GM12801 (cell line): ENCODE results near the gene ACOX2.

ENCODE experiments used
- TF ChIP-seq, protein P1 (sequence below): IDR thresholded peaks from one replicate; pipeline ENCODE4 v1.5.1; 2011; ENCODE audit warnings: control low read depth; ENCODE audit not compliant: insufficient read length; ENCODE audit errors: extremely low read depth

Gene ACOX2

GRCh38 chr3:58557491-58557890 is 20.5 kb upstream of the ACOX2 start:
- TF ChIP-seq, protein P1, sequence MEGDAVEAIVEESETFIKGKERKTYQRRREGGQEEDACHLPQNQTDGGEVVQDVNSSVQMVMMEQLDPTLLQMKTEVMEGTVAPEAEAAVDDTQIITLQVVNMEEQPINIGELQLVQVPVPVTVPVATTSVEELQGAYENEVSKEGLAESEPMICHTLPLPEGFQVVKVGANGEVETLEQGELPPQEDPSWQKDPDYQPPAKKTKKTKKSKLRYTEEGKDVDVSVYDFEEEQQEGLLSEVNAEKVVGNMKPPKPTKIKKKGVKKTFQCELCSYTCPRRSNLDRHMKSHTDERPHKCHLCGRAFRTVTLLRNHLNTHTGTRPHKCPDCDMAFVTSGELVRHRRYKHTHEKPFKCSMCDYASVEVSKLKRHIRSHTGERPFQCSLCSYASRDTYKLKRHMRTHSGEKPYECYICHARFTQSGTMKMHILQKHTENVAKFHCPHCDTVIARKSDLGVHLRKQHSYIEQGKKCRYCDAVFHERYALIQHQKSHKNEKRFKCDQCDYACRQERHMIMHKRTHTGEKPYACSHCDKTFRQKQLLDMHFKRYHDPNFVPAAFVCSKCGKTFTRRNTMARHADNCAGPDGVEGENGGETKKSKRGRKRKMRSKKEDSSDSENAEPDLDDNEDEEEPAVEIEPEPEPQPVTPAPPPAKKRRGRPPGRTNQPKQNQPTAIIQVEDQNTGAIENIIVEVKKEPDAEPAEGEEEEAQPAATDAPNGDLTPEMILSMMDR: no peak

DNA sequence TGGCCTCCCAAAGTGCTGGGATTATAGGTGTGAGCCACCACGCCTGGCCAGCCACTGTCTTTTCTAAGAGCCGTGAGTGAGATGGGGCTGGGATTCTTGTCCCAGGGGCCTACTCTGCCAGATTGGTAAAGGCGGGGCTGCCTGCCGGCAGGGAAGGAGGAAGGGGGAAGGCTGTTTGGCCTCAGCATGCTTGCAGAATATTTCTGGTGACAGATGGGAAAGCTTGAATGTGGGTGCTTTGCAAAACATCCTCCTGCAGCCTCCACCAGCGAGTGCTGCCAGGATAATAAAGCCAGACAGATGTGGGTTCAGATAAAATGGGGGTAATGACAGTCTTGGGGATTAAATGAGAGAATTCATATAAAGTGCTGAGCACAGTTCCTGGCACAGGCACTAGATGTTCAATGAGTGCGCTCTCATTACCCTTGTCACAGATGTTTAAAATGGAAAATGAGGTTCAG is 19.8 kb upstream of the ACOX2 start:
- TF ChIP-seq, protein P1: no peak

DNA sequence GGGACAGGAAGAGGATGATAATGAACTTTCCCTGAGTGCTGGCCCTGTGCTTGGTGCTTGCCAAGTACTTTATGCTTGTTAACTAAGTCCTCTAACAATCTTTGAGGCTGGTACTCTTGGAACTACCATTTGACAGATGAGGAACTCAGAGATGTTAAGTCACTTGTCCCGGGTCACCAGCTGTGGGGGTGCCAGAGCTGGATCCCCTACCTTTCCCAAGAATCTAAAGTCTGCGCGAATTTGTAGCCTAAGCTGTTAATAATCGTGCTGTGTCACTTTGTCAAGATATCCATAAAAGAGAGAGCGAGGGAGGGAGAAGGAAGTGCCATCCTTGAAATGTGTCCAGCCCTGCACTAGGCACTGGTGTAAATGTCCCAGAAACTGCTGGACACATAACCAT is 19.0 kb upstream of the ACOX2 start:
- TF ChIP-seq, protein P1: no peak

DNA sequence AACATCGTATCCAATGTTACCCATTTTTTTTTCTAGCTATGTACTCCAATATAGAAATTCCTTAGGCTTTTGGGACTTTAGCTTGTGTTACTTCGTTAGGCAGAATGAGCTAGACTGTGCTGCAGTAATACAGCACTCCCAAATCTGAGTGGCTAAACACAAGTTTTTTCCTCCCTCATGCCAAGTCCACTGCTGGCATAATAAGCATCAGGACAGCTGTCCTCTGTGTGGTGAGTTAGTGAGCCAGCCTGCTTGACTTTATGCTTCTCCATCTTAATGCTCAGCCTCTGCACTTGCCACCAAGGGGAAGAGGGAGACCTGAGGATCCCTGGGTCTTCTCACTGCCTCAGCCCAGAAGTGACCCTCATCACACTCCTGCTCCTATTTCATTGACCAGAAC is 18.2 kb upstream of the ACOX2 start:
- TF ChIP-seq, protein P1: no peak

DNA sequence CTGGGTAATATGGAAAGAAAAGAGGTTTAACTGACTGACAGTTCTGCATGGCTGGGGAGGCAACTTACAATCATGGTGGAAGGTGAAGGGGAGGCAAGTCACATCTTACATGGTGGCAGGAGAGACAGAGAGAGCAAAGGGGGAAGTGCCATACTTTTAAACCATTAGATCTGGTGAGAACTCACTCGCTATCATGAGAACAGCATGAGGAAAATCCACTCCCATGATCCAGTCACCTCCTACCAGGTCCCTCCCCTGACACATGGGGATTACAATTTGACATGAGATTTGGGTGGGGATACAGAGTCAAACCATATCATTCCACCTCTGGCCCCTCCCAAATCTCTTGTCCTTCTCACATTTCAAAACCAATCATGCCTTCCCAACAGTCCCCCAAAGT is 16.0 kb upstream of the ACOX2 start:
- TF ChIP-seq, protein P1: no peak

- TF ChIP-seq, protein P1: no peak
These were observed 14.7 kb upstream of the ACOX2 start for GRCh38 chr3:58551636-58552180.

DNA sequence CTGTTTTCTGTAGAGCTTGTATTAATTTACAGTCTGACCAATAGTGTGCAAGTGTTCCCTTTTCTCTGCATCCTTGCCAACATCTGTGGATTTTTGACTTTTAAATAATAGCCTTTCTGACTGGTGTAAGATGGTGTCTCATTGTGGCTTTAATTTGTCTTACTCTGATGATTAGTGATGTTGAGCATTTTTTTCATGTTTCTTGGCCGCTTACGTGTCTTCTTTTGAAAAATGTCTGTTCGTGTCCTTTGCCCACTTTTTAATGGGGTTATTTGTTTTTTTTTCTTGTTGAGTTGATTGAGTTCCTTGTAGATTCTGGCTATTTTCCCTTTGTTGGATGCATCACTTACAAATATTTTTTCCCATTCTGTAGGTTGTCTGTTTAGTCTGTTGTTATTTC is 7.6 kb upstream of the ACOX2 start:
- TF ChIP-seq, protein P1: no peak
